ENCODE measurements around the gene IL1RAP.
A peak's percentile ranks its signal among the peaks of the same experiment; 100 is the strongest.

IL1RAP gene

DNA sequence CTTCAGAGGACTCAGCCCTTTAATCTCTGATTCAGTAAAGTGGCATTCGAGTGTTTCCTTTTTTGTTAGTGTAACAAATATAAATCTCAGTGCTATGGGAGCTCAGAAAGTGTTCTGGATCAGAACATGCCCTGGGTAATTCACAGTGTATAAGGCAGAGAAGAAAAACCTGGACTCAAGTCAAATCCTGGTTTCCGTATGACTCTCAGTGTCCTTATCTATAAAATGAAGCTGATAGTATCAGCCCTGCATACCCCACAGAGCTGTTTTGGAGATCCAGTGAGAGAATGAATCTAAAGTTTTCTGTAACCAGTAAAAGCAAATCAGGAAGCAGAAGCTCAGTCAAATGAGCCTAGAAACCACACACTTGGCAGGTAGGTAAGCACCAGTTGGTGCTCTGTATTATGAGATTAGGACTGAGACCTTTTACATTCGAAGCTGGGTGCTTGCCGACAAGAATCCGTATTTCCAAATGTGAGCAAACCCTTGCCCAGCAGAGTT is 67.2 kb downstream of the IL1RAP start:
- no peak for DNase-seq

DNA sequence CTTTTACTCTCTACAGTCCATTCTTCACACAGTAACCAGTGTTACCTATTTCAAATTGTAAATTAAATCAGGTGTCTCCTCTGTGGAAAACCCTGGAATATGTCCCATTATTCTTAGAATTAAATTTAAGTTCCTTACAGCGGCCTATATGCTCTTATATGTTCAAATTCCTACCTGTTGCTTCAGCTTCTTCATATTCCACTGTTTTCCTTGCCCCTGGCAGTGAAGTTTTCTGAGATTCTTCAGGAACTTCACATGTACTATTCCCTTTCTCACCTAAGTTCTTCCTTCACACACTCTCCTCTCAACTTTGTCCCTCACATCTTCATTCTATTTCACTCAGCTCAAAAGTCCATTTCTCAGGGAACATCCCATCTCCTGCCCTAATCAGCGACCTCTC is 68.8 kb downstream of the IL1RAP start:
- DNase-seq: no peak

DNA sequence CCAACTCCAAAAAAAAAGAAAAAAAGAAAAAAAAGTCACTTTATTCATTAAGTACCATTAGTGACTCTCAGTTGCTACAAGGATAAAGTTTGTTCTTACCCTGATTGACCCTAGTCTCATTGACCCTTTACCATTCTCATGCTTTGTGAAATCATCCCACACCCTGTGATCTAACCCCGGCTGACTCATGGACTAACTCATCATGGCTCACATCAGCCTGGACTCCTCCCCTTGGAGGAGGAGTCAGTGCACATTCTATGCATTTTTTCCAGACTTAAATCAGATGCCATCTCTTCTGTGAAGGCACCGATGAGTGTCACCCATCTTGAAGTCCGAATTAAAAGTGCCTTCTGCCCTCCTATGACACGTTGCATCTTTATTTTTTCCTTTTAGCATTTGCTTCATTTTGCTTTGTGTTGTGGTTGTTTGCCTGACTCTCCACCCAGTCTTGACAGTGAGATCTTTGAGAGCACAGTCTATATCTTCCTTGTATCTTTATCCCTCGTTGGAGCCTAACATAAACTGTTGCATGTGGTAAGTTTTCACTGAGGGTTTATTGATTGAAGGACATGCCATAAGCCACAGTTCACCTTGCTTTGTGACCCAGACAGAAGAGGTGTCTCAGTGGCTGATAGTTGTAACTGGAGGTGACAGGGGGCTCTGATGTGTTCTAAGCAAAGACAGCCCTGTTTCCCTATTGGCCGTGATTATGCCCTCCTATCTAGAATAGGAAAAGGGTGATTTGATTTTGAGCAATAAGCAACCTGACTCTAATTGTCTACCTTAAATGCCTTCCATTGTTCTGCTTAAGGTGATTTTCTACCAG is 72.1 kb downstream of the IL1RAP start:
- peak; percentile 72 for DNase-seq

DNA sequence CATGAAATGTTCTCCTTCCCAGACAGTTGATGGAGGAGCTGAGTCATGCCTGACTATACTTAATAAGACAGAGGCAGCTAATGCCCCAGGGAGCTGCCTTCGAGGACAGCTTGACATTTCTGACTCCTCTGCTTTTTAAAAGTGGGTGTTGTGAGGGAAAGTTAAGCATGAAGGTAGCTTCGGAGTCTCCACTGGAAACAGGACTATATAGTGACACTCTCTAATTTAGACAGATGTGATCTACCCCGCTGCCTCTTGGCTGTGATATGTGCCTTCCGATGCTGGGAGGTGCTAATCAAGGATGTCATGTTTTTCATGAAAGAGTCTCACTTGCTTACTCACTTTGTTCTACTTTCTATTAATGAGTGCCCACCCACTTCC is 72.7 kb downstream of the IL1RAP start:
- DNase-seq: peak; percentile 49

DNA sequence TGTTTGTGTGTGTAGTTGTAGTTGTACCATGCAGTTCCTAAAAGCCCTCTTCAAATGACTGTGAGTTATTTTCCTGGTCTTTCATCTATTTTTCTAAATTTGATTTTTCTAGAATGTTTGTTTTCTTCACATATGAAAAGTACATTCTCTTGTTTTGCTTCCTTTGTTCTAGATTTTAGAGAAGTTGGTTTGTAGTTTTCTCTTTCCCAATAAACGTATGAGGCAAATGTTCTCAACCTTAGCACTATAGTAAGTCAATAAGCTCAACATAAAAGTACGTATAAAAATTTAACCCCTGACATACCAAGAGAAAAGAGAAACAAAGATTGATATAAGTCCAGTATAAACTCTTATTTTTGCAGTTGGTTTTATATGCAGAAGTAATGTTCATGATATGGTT is 74.7 kb downstream of the IL1RAP start:
- no peak for DNase-seq

DNA sequence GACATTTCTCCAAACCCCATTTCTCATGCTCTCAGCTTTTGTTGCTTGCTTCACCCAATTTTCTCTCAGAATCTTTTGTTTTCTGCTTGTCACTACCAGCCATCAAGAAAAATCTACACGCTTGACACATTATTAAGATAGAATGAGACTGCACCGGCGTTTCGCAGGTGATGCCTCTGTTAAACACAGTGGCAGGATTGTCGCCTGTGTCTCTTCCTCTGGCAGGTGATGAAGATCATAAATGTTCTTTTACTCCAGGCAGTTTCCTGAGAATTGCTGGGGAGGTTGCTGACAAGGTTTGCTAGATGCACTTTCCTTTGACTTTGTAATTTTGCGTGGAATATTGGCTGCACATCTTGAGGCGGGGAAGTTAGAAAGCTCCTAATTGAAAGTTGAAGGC is 75.4 kb downstream of the IL1RAP start:
- no peak for DNase-seq

DNA sequence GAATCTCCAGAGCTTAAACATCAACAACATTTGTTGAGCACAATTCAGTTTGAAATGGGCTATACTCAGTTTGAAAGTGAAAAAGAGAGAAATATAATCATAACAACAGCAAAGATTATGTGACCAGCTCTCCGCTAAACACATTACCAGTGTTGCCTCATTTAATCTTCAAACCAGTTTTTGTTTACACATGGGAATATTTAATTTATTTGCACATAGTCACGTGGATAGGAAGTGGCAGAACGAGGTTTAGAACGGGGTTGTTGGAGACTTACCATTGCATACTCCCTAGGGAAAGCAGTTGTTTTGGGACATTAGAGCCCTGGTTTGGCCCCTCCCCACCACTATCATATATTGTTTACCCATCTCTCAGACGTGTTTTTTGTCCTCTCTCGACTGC is 77.2 kb downstream of the IL1RAP start:
- DNase-seq: no peak

DNA sequence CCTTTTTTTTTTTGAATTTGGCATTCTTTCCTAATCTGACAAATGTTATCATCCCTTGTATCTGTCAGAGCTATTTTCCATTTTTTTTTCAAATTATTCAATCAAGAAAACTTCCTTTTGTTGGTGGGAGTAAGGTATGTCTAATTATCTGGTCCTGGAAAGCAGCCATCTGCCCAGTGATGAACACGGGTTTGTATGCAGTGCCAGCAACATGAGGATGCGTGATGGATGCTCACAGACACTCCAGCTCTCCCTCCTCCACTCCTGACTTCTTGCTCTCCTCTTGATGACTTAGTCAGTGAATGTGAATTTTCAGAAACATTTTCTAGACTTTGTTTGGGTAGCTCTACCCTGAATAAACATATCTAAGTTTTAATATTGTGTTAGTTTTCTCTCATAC is 79.2 kb downstream of the IL1RAP start:
- no peak for DNase-seq

DNA sequence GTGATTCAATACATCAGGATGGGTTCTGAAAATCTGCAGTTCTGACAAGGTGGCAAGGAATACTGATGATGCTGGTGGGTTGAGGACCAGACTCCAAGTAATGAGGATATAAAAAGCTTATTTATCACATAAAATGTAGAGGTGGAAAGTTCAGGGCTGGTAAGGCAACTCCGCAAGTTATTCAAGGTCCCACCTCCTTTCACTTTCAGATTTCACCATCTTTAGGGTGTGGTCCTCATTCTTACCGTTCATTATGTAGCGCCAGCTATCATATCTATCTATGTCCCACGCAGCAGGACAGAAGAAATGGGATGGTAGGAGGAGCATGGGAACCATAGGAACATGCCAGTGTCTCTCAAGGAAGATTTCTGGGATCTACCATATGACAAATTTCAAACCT is 80.3 kb downstream of the IL1RAP start:
- no peak for DNase-seq

DNA sequence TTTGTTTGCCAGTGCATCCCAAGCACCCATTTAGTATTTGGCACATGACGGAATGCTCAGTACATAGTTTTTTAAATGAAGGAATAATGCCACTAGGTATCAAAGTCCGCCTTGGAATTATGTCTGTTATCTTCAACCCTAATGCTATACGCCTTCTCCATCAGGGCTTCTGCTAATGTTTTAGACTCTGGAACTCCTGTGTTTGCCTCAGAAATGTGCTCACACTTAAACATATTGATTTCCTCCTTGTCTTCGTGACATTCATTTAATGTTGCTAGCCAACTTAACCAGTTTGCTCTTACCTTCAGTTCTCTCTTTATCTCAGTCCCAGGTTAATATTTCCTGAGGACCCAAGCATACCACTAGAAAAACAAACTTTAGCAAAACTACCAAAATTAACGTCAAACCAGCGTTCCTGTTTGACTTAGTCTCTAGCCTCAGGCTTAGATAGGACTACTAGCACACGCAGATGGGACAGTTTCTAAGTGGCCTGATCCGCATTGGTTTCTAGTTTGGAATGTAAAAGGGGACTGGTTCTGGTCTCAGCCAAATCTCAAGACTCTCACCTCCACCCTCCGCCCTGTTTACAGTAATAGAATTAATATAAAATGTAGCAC is 81.4 kb downstream of the IL1RAP start:
- DNase-seq: no peak

DNA sequence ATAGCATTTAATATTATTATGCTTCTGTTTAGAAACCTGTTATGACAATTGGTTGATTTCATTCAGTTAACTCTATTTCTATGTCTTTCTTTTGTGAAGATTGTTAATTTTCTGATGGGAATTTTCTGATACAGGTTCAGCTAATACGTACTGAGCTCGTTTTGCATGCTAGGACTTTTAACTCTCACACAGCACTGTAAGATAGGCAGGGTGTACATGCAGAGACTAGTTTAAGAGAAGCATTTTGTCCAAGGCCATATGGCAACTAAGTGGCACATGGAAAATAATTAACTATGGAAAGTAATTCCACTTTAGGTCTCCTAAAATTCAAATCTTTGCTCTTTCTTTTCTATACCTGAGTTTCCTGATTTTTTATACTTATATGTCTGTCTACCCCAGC is 81.9 kb downstream of the IL1RAP start:
- no peak for DNase-seq

DNA sequence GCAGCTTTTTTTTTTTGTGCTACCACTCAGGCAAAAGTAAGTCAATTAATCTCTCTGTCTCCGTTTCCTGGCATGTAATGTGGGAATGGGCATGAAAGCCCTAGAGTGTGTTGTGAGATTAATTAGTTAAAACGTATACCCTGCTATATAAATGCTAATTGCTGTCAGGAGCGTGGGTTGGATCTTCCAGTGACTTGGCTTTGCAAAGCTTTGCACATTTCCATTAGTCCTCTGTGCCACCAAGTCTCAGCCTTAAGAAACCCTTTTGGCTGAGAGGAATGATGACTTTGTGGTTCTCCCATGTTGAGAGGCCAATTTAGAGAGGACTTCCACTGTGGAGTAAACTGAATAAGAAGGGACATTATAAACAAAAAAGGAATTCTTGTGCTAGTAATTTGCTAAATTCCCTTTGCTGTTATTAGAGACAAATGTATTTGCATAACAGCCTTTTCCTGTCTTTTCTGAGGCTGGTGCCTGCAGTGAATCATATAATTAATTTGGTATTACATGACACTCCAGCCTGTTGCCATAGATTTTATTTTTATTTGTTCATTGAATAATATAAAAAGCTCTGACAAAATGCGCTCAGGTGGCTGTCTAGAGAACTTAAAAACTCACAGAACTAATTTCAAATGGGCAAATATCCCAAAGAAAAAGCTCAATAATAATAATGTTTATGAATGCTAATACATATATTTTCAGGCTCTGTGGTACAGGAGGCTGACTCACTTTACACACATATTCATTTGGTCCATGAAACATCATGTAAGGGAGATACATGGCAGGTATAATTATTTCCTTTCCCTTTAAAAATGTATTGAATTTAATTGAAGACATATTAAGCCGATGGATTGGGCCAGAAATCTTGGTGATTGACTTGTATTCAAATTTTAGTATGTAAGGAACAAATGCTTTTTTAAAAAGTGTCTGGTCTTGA is 82.7 kb downstream of the IL1RAP start:
- no peak for DNase-seq

DNA sequence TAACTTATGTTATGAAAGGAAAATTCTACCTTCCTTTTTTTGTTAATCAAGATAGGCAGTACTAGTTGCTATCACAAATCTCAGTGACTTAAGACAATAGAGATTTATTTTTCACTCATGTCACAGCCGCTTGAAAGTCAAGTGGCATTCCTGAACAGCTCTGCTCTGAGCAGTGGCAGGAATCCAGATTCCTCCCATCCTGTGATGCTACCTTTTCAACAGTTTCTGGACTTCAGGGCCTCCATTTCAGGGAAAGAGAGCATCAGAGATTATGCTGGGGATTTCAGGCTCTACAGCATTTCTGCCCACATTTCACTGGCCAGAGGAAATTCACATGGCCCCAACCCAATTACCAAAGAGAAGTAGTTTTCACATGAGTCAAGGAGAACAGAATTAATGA is 83.4 kb downstream of the IL1RAP start:
- DNase-seq: no peak

DNA sequence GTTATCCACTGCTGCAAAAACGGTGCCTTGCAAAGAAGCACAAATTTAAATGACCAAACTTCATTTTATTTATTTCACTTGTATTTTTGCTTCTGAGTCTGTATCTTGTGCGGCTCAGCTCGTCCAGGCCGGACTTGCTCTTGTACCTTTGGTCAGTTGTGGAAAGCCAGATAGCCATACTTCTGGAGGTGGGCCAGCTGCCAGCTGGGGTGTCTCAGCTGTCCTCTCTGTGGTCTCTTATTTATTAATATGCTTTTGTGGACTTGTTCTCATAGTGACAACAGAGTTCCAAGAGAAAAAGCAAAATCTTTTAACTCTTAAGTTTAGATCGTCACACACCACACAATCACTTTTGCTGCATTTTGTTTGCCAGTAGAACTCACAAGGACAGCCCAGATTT is 87.7 kb downstream of the IL1RAP start:
- DNase-seq: no peak

DNA sequence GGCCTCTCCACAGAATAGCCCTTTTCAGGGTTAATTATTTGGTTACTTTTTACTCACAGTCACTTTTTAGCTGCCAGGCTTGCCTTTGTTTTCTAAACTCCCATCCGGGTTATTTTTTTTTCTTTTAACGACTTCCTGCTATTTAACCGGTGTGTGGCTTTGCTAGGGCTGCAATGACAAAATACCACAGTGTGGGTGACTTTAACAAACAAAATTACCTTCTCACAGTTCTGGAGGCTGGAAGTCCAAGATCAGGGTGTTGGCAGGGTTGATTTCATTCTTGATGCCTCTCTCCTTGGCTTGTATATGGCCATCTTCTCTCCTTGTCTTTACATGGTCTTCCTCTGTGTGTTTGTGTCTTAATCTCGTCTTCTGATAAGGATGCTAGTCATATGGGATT is 91.5 kb downstream of the IL1RAP start:
- no peak for DNase-seq

DNA sequence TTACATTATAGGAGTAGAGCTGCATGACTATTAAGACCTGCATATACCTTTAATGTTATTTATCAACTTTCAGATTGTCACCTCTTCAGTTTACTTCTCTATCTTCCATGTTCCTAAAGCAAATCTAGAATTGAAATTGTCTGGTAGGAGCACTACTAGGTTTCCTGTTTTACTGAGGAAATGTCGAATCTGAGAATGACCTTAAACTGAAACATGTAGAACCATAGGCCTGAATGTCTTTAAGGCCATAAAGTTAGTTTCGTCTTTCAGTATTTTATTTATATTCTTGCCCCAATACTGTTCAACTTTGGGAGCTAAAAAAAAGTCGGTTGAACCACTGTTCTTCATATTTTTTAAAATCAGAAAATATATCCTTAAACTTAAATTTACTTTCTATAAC is 92.7 kb downstream of the IL1RAP start:
- no peak for DNase-seq

DNA sequence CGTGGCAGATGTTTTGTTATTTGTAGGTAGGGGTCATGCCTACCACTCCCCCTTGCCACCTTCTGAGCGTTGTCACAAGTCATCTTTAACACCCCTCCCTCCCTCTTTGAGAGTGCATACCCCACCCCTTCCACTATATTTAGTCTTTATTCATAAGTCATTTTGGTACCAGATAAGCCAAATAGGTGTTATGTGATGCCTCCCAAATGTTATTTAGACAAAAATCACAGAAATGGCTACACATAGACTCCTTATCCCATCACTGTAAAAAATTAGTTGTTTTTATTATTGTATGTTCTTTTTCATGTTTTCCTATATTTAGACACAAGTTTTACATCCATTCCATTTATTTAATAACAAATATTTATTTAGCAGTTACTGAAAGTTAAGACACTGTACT is 93.1 kb downstream of the IL1RAP start:
- no peak for DNase-seq

DNA sequence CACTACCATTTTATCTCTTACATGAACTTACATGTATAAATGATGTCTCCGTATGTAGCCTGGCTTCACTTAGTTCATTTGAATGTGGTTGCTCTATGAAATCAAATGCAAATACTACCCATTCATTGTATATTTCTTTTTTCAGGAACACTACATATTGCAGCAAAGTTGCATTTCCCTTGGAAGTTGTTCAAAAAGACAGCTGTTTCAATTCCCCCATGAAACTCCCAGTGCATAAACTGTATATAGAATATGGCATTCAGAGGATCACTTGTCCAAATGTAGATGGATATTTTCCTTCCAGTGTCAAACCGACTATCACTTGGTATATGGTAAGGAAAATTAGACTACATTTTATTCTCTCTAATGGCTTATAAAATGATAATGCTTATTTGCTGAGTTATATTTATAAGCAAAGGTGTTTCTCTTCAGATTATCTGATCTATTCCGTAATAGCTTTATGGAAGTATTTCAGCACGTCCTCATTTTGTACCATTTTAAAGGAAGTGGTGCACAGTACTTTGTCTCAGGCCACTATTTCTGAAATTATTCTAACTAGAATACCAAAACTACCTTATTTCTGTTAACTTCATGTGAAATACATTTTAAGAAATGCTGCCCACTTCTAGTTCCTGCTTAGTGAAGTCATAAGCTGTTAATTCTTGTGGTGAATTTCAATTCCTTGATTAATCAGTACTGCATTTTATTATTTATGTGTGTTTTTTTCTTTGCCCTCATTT is 95.1 kb downstream of the IL1RAP start:
- DNase-seq: no peak

DNA sequence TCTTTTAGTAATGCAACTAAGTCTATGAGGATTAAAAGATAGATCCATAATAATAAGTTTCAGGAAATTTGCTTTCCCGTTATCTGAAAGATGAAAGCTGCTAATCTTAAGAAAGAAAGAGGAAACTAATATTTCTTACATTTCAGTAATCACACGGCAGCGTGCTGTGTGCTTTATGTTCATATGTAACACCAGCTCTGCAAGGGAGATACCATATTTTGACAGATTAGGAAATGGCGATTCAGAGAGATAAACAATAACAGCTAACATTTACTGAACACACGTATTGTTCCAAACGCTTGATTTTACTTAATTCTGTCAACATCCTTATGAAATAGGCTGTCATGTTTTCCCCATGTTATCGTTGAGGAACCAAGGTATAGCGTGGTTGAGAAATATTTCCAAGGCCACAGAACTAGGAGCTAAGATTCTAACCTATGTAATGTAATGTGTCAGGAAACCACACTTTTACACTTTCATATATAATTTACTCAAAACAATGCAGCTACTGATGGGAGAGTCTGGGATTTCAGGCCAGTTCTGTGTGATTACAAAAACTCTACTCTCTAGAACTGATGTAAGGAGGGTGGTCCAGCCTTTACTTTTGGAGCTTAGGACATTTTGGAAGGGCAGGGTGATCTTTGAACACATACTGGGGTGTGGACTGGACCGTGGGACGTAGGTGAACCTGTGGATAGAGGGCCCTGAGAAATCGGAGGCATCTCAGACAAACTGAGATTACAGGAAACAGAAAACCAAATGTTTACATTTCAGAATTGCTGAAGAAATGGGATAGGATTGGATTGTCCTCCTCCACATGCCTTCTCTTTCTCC is 100.6 kb downstream of the IL1RAP start:
- DNase-seq: no peak

DNA sequence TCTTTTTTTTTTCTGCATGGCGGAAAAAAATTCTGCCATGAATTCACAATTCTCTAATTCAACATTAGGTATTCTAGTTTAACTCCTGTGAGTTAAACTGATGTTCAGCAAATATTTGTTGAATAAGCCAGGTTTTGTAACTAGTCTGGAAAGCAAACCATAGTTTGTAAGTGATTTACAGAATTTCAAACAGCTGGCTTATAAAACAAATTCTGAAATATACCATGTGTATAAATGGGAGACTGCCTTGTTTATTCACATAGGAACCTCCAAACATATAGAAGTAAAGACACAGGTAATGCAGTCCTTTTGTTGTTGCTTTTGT is 101.1 kb downstream of the IL1RAP start:
- DNase-seq: no peak

DNA sequence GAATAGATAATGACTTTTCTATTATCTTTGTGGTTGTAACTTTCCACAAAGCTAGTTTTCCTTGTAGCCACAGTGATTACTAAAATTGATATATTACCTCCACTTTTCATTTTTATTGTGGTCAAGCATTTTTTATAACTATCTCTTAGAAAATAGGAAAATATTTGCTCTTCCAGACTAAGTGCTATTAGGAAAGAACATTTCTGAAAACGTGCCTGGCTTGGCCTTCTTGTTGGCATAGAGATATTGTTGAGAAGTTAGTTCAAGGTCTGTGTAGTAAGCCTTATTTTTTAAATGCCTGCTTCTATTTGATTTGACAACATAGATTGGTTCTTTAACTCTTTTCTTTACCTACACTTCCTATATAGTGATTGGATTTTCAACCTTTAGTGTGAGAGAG is 101.7 kb downstream of the IL1RAP start:
- DNase-seq: no peak

DNA sequence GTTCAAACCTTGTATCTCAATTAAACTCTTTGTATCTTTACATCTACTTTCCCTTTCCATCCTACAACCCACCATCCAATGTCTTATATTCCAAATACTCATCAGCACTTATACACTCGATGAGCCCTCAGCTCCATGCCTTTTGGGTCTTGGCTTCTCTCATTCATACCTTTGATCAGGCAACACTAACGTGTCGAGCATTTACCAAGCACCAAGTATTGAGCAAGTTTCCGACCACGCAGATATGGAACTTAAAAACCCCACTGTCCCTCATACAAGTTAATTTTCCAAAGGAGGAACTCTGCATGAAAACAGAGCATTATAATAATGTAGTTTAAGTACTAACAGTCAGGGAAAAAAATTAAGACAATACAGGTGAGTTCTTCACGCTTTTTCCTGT is 102.8 kb downstream of the IL1RAP start:
- no peak for DNase-seq

Measured in amniotic stem cell (primary cell).